T-helper 1 cell treated with Interleukin-12 subunit alpha and Interleukin-12 subunit beta and Interleukin-4 antibody, amounts not matched to agents 30 μg/mL and 1 μg/mL, for 36 hours (primary cell): ENCODE measurements around the gene RS1.

Source experiments
- H3K27ac Mint-ChIP-seq: one replicate; pipeline ENCODE4 v1.8.0; 2021; ENCODE audit warnings: mild to moderate bottlenecking, mixed read lengths
- H3K27me3 Mint-ChIP-seq: one replicate; pipeline ENCODE4 v1.8.0; 2021; ENCODE audit warnings: low read depth, mixed read lengths
- H3K36me3 Mint-ChIP-seq: one replicate; pipeline ENCODE4 v1.8.0; 2021; ENCODE audit warnings: low read depth, mixed read lengths
- H3K4me1 Mint-ChIP-seq: one replicate; pipeline ENCODE4 v1.8.0; 2021; ENCODE audit warnings: low read depth, mixed read lengths
- H3K4me3 Mint-ChIP-seq: one replicate; pipeline ENCODE4 v1.8.0; 2021; ENCODE audit warnings: mild to moderate bottlenecking, moderate library complexity, mixed read lengths
- H3K9me3 Mint-ChIP-seq: one replicate; pipeline ENCODE4 v1.8.0; 2021; ENCODE audit warnings: mixed read lengths

The RS1 gene

DNA sequence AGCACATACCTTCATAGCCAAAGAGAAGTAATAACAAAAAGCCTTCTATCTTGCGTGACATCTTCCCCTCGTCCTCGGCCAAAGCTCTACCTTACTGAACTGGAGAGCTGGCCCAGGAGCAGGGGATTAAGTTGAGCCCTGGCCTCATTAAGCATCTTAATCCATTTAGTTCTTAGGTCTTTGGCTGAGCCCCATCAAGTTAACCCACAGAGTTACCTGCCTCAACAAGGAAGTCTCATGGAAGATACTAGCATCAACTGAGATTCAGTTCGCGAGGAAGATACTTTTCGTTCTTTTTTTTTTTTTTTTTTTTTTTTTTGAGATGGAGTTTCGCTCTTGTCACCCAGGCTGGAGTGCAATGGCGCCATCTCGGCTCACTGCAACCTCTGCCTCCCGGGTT, at the start of gene RS1:
RS1 (minus strand) TSS at position 101 of the 400 bp plus-strand sequence; CDS start at position 61, 40 bp downstream.
- Mint-ChIP-seq H3K4me1 (peaks cover 7% of the 10 kb centered on the region), H3K27me3 (no peaks in the 10 kb centered on the region), H3K4me3 (no peak within 1 kb of the TSS), H3K9me3 (no peaks in the 10 kb centered on the region), H3K36me3 (no peaks in the 10 kb centered on the region), H3K27ac (no peak within 1 kb of the TSS)

DNA sequence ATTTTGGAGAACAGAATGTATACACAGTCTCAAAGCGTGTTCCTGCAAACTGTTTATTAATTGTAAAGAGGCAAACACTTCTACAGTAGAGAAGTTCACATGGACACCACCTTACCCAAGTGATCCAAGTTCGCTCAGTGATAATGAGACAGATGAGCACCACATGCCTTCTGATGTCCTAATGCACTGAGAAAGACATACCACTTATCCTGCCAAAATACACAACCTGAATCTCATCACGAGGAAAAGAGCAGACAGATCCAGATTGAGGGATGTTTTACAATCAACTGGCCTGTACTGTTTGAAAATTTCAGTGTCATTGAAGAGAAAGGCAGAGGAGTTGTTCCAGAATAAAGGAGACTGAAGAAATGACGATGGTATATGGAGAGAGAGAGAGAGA, 47.9 kb upstream of the RS1 start:
- Mint-ChIP-seq H3K4me1 (no peaks in the 10 kb centered on the region), H3K36me3 (no peaks in the 10 kb centered on the region), H3K27me3 (no peaks in the 10 kb centered on the region), H3K4me3 (no peak overlapping the region), H3K27ac (no peak overlapping the region), H3K9me3 (no peaks in the 10 kb centered on the region)

GRCh38 chrX:18714910-18715309, 43.0 kb upstream of the RS1 start:
- Mint-ChIP-seq H3K9me3 (no peaks in the 10 kb centered on the region), H3K4me1 (no peaks in the 10 kb centered on the region), H3K4me3 (no peak overlapping the region), H3K27me3 (no peaks in the 10 kb centered on the region), H3K36me3 (no peaks in the 10 kb centered on the region), H3K27ac (no peak overlapping the region)

DNA sequence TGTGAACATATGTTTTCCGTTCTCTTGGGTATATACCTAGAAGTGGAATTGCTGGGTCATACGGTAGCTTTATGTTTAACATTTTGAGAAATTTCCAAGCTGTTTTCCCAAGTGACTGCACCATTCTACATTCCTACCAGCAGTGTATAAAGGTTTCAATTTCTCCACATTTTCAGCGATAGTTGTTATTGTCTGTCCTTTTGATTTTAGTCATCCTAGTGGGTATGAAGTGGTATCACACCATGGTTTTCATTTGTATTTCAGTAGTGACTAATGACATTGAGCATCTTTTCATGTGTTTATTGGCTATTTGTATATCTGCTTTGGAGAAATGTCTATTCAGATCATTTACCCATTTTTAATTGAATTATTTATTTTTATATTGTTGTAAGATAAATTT, 37.9 kb upstream of the RS1 start:
- Mint-ChIP-seq H3K36me3 (no peaks in the 10 kb centered on the region), H3K27me3 (no peaks in the 10 kb centered on the region), H3K4me1 (no peaks in the 10 kb centered on the region), H3K9me3 (no peaks in the 10 kb centered on the region), H3K27ac (no peak overlapping the region), H3K4me3 (no peak overlapping the region)

- H3K27ac Mint-ChIP-seq, result no peak within 1 kb of the TSS
- H3K27me3 Mint-ChIP-seq, result no peaks in the 10 kb centered on the region
- H3K9me3 Mint-ChIP-seq, result no peaks in the 10 kb centered on the region
- H3K4me1 Mint-ChIP-seq, result no peaks in the 10 kb centered on the region
- H3K36me3 Mint-ChIP-seq, result no peaks in the 10 kb centered on the region
- no peak within 1 kb of the TSS for H3K4me3 Mint-ChIP-seq
These were observed 35.6 kb upstream of the RS1 start, which contains the start of gene PPEF1 for GRCh38 chrX:18707426-18708049. Gene PPEF1 (plus strand): TSS chrX:18707645. CDS start chrX:18707781, 136 bp downstream.

DNA sequence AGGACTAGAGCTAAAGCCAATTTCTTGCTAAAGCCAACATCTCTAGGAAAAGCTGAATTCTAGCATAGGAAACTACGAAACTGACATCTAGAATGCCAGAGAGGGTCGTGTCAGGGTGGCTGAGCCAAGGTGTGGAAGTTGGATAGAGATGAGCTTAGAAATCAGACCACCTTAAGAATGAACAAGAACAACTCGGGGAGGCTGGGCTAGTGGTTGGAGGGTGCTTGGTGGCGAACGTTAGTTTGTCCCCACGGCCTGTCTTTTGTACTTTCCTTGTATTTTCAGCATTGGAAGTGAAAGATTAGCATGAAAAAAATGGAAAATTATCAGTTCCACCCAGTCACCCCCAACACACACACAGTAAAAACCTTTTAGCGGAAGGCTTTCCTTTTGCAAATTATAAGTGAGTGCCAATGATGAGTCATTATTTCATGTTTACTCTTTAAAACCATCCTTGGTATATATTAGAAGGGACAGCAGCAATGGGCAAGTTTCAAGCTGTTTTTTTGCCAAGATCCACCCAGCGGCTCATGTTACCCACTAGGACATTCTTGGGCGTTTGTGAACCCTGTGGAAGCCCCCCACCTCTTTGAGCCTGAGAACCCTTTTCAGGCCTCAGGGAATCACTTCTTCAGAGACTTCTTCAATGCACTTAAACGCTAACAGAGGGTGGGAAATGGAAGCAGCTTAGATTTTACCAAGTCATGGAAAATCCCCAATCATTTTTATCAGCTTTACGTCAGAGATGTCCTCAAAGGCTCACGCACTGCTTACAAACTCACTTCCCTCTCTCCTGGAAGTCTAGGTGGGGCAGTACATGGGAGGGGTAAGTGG, 30.7 kb upstream of the RS1 start:
- Mint-ChIP-seq H3K36me3 (no peaks in the 10 kb centered on the region), H3K4me3 (no peak overlapping the region), H3K4me1 (no peaks in the 10 kb centered on the region), H3K27me3 (no peaks in the 10 kb centered on the region), H3K27ac (no peak overlapping the region), H3K9me3 (no peaks in the 10 kb centered on the region)

GRCh38 chrX:18701621-18702361, 29.9 kb upstream of the RS1 start:
- Mint-ChIP-seq H3K27me3 (no peaks in the 10 kb centered on the region), H3K9me3 (no peaks in the 10 kb centered on the region), H3K36me3 (no peaks in the 10 kb centered on the region), H3K4me3 (no peak overlapping the region), H3K27ac (no peak overlapping the region), H3K4me1 (no peaks in the 10 kb centered on the region)

- H3K27me3 Mint-ChIP-seq, result no peaks in the 10 kb centered on the region
- no peaks in the 10 kb centered on the region for H3K36me3 Mint-ChIP-seq
- no peak overlapping the region for H3K27ac Mint-ChIP-seq
- no peaks in the 10 kb centered on the region for H3K4me1 Mint-ChIP-seq
- H3K4me3 Mint-ChIP-seq, result no peak overlapping the region
- H3K9me3 Mint-ChIP-seq, result no peaks in the 10 kb centered on the region
These were observed 27.1 kb upstream of the RS1 start for GRCh38 chrX:18698737-18699650.

GRCh38 chrX:18696653-18697052, 24.7 kb upstream of the RS1 start:
- H3K27me3 Mint-ChIP-seq, result no peaks in the 10 kb centered on the region
- H3K27ac Mint-ChIP-seq, result no peak overlapping the region
- no peaks in the 10 kb centered on the region for H3K4me1 Mint-ChIP-seq
- H3K9me3 Mint-ChIP-seq, result no peaks in the 10 kb centered on the region
- no peaks in the 10 kb centered on the region for H3K36me3 Mint-ChIP-seq
- H3K4me3 Mint-ChIP-seq, result no peak overlapping the region

DNA sequence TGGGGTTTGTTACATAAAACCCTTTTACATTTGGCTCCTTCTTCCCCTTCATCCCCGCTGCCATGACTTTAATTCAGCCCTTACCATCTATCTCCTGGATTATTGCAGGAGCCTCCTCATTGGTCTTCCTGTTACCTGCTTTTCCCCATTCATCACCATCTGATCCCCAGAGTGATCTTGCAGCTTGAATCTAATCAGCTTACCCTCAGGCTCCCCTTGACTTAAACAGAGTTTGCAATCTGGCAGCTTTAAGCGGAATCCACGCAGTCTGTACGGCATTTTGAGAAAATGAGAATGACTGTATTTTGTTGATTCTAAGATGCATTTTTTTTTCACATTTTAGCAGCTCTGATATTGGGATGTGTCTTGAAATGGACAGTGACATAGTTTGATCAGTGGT, 20.6 kb upstream of the RS1 start:
- H3K4me3 Mint-ChIP-seq, result no peak overlapping the region
- no peaks in the 10 kb centered on the region for H3K27me3 Mint-ChIP-seq
- H3K9me3 Mint-ChIP-seq, result no peaks in the 10 kb centered on the region
- no peaks in the 10 kb centered on the region for H3K36me3 Mint-ChIP-seq
- no peaks in the 10 kb centered on the region for H3K4me1 Mint-ChIP-seq
- no peak overlapping the region for H3K27ac Mint-ChIP-seq

- no peak overlapping the region for H3K27ac Mint-ChIP-seq
These were observed 19.5 kb upstream of the RS1 start for GRCh38 chrX:18691431-18691830.

DNA sequence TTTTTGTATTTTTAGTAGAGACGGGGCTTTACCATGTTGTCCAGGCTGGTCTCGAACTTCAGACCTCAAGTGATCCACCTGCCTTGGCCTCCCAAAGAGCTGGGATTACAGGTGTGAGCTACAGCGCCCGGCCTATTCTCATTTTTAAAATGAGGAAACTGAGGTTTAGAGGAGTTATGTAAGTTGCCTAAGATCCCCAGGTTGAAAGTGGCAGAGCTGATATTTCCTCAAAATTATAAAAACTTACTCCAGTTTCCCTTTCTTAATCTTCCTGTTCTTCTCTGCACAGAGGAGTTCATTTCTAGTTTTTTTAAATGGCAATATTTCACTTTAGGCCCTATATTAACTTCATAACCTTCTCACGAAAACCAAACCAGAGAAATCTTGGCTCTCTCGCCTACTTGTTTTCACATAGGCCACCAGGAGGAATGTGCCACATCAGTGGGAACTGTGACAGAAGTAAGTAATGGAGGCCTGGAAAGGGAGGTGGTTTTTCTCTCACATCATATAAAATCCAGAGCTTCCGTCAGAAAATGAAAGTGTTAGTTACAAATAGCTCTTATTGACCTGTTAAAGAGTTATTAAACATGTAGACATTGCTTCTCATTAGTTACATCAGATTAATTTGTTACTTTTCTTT, 16.1 kb upstream of the RS1 start:
- Mint-ChIP-seq H3K36me3 (no peaks in the 10 kb centered on the region), H3K27me3 (no peaks in the 10 kb centered on the region), H3K27ac (no peak overlapping the region), H3K4me1 (no peaks in the 10 kb centered on the region), H3K4me3 (no peak overlapping the region), H3K9me3 (no peaks in the 10 kb centered on the region)

More at GRCh38 chrX:18691431-18691830, 19.5 kb upstream of the RS1 start:
- H3K27me3 Mint-ChIP-seq, result no peaks in the 10 kb centered on the region
- no peaks in the 10 kb centered on the region for H3K4me1 Mint-ChIP-seq
- no peak overlapping the region for H3K4me3 Mint-ChIP-seq
- H3K36me3 Mint-ChIP-seq, result no peaks in the 10 kb centered on the region
- H3K9me3 Mint-ChIP-seq, result no peaks in the 10 kb centered on the region

DNA sequence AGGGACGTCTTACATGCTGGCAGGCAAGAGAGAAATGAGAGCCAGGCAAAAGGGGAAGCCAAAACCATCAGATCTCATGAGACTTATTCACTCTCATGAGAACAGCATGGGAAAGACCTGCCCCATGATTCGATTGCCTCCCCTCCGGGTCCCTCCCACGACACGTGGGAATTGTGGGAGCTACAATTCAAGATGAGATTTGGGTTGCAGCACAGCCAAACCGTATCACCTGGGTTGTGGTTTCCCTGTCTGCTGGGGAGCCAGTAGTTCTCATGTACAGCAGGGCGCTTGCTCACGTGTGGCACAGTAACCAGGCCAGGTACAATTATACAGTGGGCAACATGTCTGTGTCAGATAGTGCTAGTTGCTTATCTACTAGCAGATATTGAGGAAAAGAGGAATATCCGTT, 11.1 kb upstream of the RS1 start:
- Mint-ChIP-seq H3K4me1 (no peaks in the 10 kb centered on the region), H3K36me3 (no peaks in the 10 kb centered on the region), H3K9me3 (no peaks in the 10 kb centered on the region), H3K4me3 (no peak overlapping the region), H3K27ac (no peak overlapping the region), H3K27me3 (no peaks in the 10 kb centered on the region)

DNA sequence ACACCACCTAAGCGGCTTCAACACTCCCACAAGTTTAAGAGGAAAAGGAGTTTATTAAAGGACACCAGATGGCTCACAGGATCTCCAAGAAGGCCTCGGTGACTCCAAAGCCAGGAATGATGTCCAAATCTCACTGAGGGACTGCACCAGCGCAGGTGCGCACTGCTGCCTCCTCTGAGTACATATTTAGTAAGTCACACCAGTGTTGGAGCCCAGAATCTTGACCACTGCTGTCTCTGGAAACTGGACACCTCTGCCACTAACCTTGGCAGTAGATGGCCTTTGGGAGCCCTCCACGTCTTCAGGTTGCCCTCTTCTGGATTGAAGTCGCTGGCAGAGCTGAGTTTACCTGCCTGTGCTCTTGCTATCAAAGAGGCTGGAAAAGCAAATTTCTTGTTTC, 10.1 kb upstream of the RS1 start:
- H3K36me3 Mint-ChIP-seq, result no peaks in the 10 kb centered on the region
- no peaks in the 10 kb centered on the region for H3K9me3 Mint-ChIP-seq

More for the DNA sequence above, 10.1 kb upstream of the RS1 start:
- H3K4me3 Mint-ChIP-seq, result no peak overlapping the region
- no peaks in the 10 kb centered on the region for H3K27me3 Mint-ChIP-seq
- H3K4me1 Mint-ChIP-seq, result no peaks in the 10 kb centered on the region
- H3K27ac Mint-ChIP-seq, result no peak overlapping the region
